Vagina (tissue), 2 donors: ENCODE results near the gene MAX. TPM values are rescaled to one million over a fixed set of nuclear protein-coding genes. Genes with fewer than 3 reads are reported as not detected.

Source experiments
- DNase-seq, 2 donors: peaks; one replicate each; pipeline ENCODE4 v3.0.0-alpha.2; 2017; ENCODE audit errors: extremely low spot score in 2 of 2
- H3K27ac ChIP-seq: fragments of 200-600 bp; sonication (generic); one replicate; pipeline ENCODE4 v1.5.1; 2019
- H3K27me3 ChIP-seq: fragments of 200-600 bp; sonication (generic); one replicate; pipeline ENCODE4 v1.5.1; 2019
- H3K36me3 ChIP-seq, 2 donors: fragments of 200-600 bp; sonication (generic); one replicate each; pipeline ENCODE4 v1.5.1; 2017 to 2019
- H3K4me1 ChIP-seq: fragments of 200-600 bp; sonication (generic); one replicate; pipeline ENCODE4 v1.5.1; 2019
- H3K4me3 ChIP-seq, 2 donors: fragments of 200-600 bp; sonication (generic); 1 replicate in 1 of 2; 2 replicates in 1 of 2; pipeline ENCODE4 v1.5.1; 2016 to 2019
- H3K9me3 ChIP-seq: fragments of 200-600 bp; sonication (generic); one replicate; pipeline ENCODE4 v1.5.1; 2019
- POLR2A ChIP-seq, 2 donors: fragments of 450-650 bp; IDR thresholded peaks; one replicate each; pipeline ENCODE4 v1.6.1; 2017; ENCODE audit warnings: antibody characterized with exemption in 2 of 2, mild to moderate bottlenecking in 2 of 2, moderate library complexity in 2 of 2
- POLR2AphosphoS5 ChIP-seq, 2 donors: sonication (generic); formaldehyde crosslinking; IDR thresholded peaks; one replicate each; pipeline ENCODE4 v1.9.0; 2017; ENCODE audit warnings: antibody characterized with exemption in 2 of 2, mild to moderate bottlenecking in 2 of 2, low read depth in 1 of 2; ENCODE audit not compliant: insufficient read depth in 1 of 2
- intact Hi-C: fragments of 100-400 bp; cut with DNase I; formaldehyde crosslinking; loops from one replicate; pipeline ENCODE4 v1.15.1; 2023
- total RNA-seq: library from RNA; depleted of rRNA; stranded (reverse); fragments of >200 nt; gene quantifications from one replicate; pipeline ENCODE4 v1.2.3, GENCODE V29; 2016
- TF ChIP-seq, protein P1 (sequence below), 3 experiments: fragments of 450-650 bp in 2 of 3; fragments of 200-600 bp in 1 of 3; sonication (generic) in 1 of 3; IDR thresholded peaks; one replicate each; pipeline ENCODE4 v1.5.1; 2017 to 2019; ENCODE audit warnings: antibody characterized with exemption in 3 of 3, mild to moderate bottlenecking in 2 of 3, moderate library complexity in 2 of 3

Gene MAX
- total RNA-seq, 1 donor from 2014 or later: 71.7 TPM

DNA sequence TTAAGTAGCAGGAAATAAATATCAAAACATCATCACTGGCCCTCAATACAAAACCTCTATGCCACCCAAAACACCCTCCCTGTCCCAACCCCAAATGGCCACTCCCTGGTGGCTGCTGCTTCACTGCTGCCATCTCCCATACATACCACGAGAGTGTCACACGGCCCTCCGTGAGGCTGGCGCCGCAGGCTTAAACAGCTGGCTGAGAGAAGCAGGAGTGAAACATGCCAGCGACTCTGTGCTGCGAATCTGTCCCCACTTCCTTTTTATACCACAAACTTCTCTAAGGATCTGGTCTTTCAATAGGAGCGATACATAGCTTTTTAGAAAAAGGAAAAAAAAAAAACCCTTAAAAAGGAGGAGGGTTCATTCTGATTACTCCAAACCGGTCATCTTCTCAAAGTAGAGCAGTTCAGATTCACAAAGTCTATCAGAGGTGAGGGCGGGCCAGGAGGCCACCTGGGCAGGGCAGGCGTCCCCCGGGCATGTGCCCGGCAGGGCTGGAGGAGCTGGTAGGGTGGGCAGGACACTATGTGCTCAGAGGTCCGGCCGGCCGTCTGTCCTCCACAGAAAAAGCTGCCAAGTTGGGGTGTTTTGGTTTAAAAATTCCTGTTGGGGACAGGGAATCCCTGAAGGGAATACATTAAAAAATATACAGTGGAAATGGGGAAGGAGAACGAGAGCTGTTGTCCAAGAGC, 26.5 kb downstream of the MAX start:
- TF ChIP-seq, protein P1, sequence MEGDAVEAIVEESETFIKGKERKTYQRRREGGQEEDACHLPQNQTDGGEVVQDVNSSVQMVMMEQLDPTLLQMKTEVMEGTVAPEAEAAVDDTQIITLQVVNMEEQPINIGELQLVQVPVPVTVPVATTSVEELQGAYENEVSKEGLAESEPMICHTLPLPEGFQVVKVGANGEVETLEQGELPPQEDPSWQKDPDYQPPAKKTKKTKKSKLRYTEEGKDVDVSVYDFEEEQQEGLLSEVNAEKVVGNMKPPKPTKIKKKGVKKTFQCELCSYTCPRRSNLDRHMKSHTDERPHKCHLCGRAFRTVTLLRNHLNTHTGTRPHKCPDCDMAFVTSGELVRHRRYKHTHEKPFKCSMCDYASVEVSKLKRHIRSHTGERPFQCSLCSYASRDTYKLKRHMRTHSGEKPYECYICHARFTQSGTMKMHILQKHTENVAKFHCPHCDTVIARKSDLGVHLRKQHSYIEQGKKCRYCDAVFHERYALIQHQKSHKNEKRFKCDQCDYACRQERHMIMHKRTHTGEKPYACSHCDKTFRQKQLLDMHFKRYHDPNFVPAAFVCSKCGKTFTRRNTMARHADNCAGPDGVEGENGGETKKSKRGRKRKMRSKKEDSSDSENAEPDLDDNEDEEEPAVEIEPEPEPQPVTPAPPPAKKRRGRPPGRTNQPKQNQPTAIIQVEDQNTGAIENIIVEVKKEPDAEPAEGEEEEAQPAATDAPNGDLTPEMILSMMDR (IDR thresholded peaks at IDR 0.05): no peak
- TF ChIP-seq POLR2A (IDR thresholded peaks at IDR 0.05): no peak
- TF ChIP-seq POLR2AphosphoS5 (IDR thresholded peaks at IDR 0.05; ENCODE audit: insufficient read depth in 1 of 2, low read depth in 1 of 2): no peak
- H3K4me3 ChIP-seq: no peak overlapping the region
- H3K9me3 ChIP-seq: no peaks in the 10 kb centered on the region
- no peak overlapping the region for H3K27ac ChIP-seq
- no peaks in the 10 kb centered on the region for H3K27me3 ChIP-seq
- H3K4me1 ChIP-seq: peaks cover 79% of the 10 kb centered on the region
- intact Hi-C loops: no loop called here
- H3K36me3 ChIP-seq: peaks cover 0 to 38% of the 10 kb centered on the region in 2 donors
- DNase-seq: no peak

GRCh38 chr14:65074449-65075150, 27.7 kb downstream of the MAX start:
- peak overlapping the region; percentile 24 for H3K27ac ChIP-seq
- DNase-seq: no peak
- peaks cover 0 to 44% of the 10 kb centered on the region in 2 donors for H3K36me3 ChIP-seq
- intact Hi-C loops: no loop called here
- H3K4me1 ChIP-seq: peaks cover 79% of the 10 kb centered on the region
- H3K27me3 ChIP-seq: no peaks in the 10 kb centered on the region
- no peak for TF ChIP-seq POLR2AphosphoS5 (IDR thresholded peaks at IDR 0.05; ENCODE audit: insufficient read depth in 1 of 2, low read depth in 1 of 2)
- TF ChIP-seq, protein P1 (IDR thresholded peaks at IDR 0.05): no peak
- TF ChIP-seq POLR2A (IDR thresholded peaks at IDR 0.05): no peak
- H3K9me3 ChIP-seq: no peaks in the 10 kb centered on the region
- no peak overlapping the region for H3K4me3 ChIP-seq

DNA sequence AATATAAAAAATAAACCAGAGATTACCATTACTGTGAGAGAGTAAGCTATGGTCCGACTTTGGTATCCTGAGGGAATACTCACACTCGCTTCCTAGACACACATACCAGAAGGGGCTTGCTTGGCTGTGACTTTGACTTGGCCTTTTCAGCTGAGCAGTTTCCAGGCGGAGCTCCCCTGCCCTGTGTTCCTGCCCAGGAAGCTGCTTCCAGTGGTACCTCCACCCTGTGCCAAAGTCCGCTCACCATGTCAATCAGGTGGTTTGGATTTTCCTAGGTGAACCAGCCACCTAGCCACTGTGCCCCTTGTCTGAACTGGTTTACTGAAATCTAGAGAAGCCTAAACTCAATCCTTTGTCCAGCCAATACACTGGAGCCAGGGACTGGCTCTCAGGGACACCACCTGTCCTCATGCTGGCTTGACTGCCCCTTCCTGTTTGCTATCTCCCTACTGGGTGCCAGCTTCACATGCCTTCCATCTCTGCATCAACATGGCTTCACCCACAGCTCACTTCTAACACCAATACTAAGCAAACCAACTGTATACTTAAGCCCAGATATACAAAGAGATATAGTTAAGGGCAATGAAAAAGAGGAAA, 28.6 kb downstream of the MAX start:
- H3K36me3 ChIP-seq: peaks cover 0 to 53% of the 10 kb centered on the region in 2 donors
- H3K27me3 ChIP-seq: no peaks in the 10 kb centered on the region
- intact Hi-C loops: no loop called here
- H3K4me3 ChIP-seq: no peak overlapping the region
- DNase-seq: no peak
- peaks cover 79% of the 10 kb centered on the region for H3K4me1 ChIP-seq
- no peaks in the 10 kb centered on the region for H3K9me3 ChIP-seq
- H3K27ac ChIP-seq: peak overlapping the region; percentile 44
- TF ChIP-seq, protein P1 (IDR thresholded peaks at IDR 0.05): no peak
- no peak for TF ChIP-seq POLR2A (IDR thresholded peaks at IDR 0.05)

- Histone ChIP-seq H3K4me1 (peaks cover 77% of the 10 kb centered on the region), H3K9me3 (no peaks in the 10 kb centered on the region), H3K36me3 (peaks cover 0 to 50% of the 10 kb centered on the region in 2 donors), H3K27ac (peak overlapping the region; percentile 66), H3K27me3 (no peaks in the 10 kb centered on the region), H3K4me3 (no peak overlapping the region)
- no peak for DNase-seq
- TF ChIP-seq, protein P1 (IDR thresholded peaks at IDR 0.05): no peak
- TF ChIP-seq POLR2A (IDR thresholded peaks at IDR 0.05): no peak
- no peak for TF ChIP-seq POLR2AphosphoS5 (IDR thresholded peaks at IDR 0.05; ENCODE audit: insufficient read depth in 1 of 2, low read depth in 1 of 2)
- intact Hi-C loops: no loop called here
Observed at GRCh38 chr14:65072937-65073336, 29.4 kb downstream of the MAX start.
